Stimulated activated CD4-positive, alpha-beta T cell treated with anti-CD3 and anti-CD28 coated beads, Interleukin-1b, Interleukin-23, amount 100 ng/mL, for 1 hour (primary cell): ENCODE results near the gene GDPD4.

Experiments
- DNase-seq, 2 donors: peaks; one replicate each; pipeline ENCODE4 v3.0.0-alpha.2; 2020; ENCODE audit warnings: low read depth in 2 of 2

Gene GDPD4

GRCh38 chr11:77299528-77299993 lies 1.9 kb downstream of the GDPD4 start:
- no peak for DNase-seq

- no peak for DNase-seq
Measured at GRCh38 chr11:77294040-77294439, 7.4 kb downstream of the GDPD4 start.

DNA sequence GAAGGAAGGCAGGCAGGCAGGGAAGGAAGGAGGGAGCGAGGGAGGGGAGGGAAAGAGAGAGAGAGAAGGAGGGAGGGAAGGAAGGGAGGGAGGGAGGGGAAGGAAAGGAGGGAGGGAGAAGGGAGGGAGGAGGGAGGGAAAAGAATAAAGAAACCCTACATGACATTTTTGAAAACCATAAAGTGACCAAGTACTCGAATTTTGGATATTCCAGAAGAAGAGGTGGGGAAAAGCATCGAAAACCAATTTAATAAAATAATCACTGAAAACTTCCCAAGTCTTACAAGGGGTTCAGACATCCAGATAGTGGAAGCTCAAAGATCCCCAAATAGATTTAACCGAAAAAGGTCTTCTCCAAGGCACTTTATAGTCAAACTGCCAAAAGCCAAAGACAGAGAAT lies 11.7 kb downstream of the GDPD4 start:
- no peak for DNase-seq

DNA sequence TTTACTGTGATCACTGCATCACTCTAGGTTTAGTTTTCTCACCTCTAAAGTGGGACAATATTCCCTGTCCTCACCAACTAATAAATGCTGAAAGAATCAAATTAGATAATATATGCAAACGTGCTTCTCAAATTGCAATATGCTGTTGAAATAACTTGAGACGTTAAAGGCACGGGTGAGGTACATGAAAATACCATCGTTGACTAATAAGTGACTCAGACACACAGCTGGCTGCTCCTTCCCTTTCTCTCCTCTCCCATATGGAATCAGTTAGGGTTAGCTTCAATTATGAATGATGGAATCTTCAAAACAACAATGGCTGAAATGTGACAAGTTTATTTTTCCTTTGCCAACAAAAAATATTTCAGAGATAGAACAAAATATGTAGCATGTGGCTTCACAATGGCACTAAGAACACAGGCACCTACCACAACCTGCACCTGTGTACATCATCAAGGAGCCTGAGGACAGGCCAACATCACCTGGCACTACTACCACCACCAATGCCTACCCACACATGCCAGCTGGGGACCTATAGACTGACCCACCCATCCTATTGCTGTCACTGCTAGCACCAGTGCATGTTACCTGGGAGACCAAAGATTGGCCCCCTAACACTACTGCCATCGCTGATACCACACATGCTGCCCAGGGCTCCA lies 13.7 kb downstream of the GDPD4 start:
- DNase-seq: no peak

GRCh38 chr11:77287136-77287535 lies 14.3 kb downstream of the GDPD4 start:
- DNase-seq: no peak

- no peak for DNase-seq
Measured at GRCh38 chr11:77284476-77285468, 16.7 kb downstream of the GDPD4 start.

GRCh38 chr11:77283101-77283500 lies 18.4 kb downstream of the GDPD4 start:
- no peak for DNase-seq

GRCh38 chr11:77278595-77279506 lies 22.6 kb downstream of the GDPD4 start:
- no peak for DNase-seq

DNA sequence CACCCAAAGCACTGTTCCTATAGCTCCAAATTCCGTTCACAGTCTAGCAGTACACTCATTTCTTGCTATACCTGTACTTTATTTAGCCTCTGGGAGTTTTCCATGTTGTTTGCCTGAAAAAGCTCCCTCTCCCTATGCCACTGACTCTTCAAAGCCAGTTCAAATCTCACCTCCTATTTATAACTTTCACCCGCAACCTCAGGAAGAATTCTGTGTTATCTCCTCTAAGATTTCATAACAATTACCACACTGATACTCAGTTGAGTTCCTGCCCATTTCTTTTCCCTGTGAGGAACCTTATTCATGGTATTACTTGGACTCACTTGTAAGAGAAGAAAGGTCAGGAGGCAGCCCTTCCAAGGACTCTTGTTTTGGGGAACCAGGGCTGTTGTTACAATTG lies 25.2 kb downstream of the GDPD4 start:
- DNase-seq: no peak

GRCh38 chr11:77270921-77271320 lies 30.6 kb downstream of the GDPD4 start:
- no peak for DNase-seq

DNA sequence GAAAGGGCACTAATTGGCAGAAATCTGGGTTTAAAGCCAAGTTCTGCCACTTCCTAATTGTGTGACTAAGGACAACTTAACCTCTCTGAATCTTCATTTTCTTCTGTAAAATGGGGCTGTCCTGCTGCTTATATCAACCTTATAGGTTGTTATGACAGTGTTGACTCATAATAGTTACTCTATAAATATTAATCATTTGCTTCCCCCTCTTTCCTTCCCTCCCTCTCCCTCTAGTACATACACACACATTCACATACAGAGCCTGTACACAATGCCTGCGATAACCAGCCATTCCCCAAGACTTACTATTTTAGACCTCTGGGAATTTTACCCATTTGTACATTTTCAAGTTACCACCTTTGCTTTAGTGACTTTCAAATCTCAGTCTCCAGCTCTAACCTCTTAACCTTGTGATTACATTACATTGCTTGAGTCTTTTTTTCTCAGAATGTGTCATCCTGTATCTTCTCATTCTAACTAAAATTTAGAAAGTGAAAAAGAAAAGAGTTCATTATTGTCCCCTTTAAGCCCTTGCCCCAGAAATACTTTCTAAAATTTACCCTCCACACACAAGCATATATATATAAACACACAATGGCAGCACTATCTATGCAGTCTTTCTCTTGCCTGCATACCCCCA lies 31.9 kb downstream of the GDPD4 start:
- DNase-seq: no peak

- no peak for DNase-seq
Measured at GRCh38 chr11:77267962-77268361, 33.5 kb downstream of the GDPD4 start.

- DNase-seq: no peak
Measured at GRCh38 chr11:77266766-77267165, 34.7 kb downstream of the GDPD4 start.

DNA sequence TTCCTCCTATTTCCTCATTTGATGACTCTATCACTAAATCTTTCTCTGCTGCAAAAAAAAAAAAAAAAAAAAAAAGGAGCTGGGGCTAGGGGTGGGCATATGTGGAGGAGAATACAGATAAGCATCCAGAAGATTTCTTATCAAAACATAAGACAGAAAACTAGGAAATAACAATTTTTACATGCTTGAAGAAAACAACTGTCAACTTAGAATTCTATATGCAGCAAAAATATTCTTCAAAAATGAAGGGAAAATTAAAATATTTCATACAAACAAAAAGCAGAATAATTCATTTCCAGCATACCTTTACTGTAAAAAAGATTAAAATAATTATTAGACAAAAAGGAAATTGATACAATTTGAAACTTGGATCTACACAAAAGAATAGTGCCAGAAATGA lies 38.7 kb downstream of the GDPD4 start:
- no peak for DNase-seq

DNA sequence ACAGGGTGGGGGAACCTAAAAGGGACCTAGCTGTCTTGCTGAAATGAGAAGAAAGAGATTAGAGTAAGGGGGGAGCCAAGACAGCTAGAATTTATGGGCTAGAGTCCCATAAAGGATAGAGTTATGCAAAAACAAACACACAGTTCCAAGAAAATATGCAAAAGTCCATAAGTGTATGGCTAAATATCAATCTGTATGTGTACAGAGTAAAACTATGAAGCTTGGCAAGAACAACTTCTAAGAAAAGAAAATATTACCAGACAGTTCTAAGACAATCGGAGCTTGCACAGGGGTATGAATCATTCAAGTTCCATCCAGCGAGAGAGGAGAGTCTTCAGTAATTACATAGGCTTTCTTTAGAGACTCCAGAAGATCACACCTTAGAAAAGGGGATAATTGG lies 41.8 kb downstream of the GDPD4 start:
- no peak for DNase-seq

- DNase-seq: no peak
Measured at GRCh38 chr11:77253690-77254089, 47.8 kb downstream of the GDPD4 start.

DNA sequence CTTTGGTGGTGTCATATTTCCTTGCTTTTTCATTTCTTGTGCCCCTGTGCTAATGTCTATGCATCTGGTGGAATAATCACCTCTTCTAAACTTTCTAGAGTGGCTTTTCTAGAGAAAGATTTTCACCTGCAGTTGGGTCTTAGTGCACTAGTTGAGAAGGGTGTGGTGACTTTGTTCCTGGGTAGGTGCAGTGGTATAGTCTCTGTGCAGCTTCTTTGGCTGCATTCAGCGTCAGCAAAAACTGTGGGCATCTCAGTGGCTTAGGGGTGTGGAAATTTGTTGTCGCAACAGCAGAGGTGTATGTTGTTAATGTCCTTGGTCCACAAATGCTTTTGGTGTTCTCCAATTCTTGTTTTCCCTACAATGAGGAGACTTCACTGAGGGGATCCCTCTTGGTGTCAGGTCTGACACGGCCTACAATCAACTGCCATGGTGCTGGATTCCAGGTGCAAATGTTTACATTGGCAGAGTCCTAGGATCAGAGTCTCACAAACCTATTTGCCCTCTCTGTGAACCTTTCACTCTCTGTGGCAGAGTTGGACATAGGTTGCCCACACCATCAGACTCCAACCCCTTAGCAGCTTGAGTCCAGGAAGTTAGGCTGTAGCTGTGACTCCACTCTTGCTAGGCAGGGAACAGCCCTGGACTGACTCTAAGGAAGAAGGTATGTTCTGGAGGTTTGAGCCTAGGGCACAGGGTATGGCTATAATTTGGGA lies 48.8 kb downstream of the GDPD4 start:
- no peak for DNase-seq

DNA sequence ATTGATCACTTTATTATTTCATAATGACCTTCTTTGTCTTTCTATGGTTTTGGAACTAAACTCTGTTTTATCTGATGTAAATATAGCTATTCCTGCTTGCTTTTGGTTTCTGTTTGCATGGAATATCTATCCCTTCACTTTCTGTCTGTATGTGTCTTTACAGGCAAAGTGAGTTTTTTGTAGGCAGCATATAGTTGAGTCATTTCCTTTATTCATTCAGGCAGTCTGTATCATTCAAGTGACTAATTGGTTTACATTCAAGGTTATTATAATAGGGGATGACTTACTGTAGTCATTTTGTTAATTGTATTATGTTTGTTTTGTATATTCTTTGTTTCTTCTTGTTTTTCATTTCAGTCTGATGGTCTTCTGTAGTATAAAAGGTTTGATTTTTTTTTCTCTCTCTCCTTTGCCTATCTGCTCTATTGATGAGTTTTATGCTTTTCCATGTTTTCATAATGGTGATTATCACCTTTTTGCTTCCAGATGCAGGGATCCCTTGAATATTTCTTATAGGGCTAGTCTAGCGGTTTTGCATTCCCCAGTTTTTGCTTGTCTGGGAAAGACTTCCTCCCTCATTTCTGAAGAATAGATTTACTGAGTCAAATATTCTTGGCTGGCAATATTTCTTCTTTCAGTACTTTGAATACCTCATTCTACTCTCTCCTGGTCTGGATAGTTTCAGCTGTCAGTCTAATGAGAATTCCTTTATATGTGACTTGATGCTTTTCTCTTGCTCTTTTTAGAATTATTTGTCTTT lies 50.4 kb downstream of the GDPD4 start:
- DNase-seq: no peak

- no peak for DNase-seq
Measured at GRCh38 chr11:77249427-77249826, 52.1 kb downstream of the GDPD4 start.
